Measurements from ENCODE around the gene DYRK4. TPM values are rescaled to one million over a fixed set of nuclear protein-coding genes. Genes with fewer than 3 reads are reported as not detected.

Gene DYRK4
- polyA plus RNA-seq, 1 donor (not counting 4 experiments of a cell fraction or from before 2014, with no cell fraction given) = 64.6 TPM

DNA sequence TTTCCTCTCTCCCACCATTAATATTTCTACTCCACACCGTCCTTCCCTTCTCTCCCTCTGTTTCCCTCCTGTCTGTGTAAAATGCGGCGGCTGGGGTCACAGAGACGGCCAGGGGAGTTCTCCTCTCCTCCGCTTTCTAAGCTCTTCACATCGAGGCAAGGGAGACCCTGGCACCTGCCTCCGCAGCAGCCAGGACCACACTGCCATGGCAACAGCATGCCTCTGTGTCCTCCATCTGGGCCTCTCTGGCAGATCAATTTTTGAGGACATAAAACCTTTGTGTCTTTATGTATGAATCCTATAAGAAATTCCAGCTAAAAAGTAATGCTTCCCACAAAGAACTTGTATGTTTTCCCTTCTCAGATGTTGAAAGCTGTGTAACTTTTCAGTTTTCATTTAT is 41.4 kb downstream of the DYRK4 start:
- no peak overlapping the region for H2AFZ ChIP-seq (ENCODE audit: control insufficient read depth, low read length)
- TF ChIP-seq CTCF (optimal IDR thresholded peaks at IDR 0.05 in 1 of 3, IDR thresholded peaks at IDR 0.05 in 1 of 3, conservative IDR thresholded peaks at IDR 0.05 in 1 of 3; ENCODE audit: extremely low read depth in 1 of 3, insufficient read depth in 2 of 3, low read length in 3 of 3) = no peak
- no peak for DNase-seq (ENCODE audit: low read depth, low spot score)
- H3K9me1 ChIP-seq (ENCODE audit: control insufficient read depth, extremely low read depth, insufficient read depth, low read length) = no peaks in the 10 kb centered on the region
- H3K27me3 ChIP-seq (ENCODE audit: control insufficient read depth, extremely low read depth, insufficient read depth, low read length) = peaks cover 2% of the 10 kb centered on the region
- no peak overlapping the region for H3K9ac ChIP-seq (ENCODE audit: control insufficient read depth, extremely low read depth, insufficient read depth, low read length)
- FAIRE-seq = no peak
- H3K4me2 ChIP-seq (ENCODE audit: control insufficient read depth, extremely low read depth, insufficient read depth, low read depth, low read length) = no peak overlapping the region
- peaks cover 8% of the 10 kb centered on the region for H3K79me2 ChIP-seq (ENCODE audit: control insufficient read depth, insufficient read depth, low read length)
- H3K27ac ChIP-seq (ENCODE audit: control insufficient read depth, insufficient read depth, low read length) = no peak overlapping the region
- peaks cover 2 to 8% of the 10 kb centered on the region in 2 experiments for H3K36me3 ChIP-seq (ENCODE audit: control insufficient read depth in 2 of 2, extremely low read depth in 1 of 2, insufficient read depth in 2 of 2, low read length in 2 of 2)
- dilution Hi-C loops (cut with MboI; ENCODE audit: extremely low pct_ligation_motif_present, low sequenced_read_pairs) = no loop called here
- no peaks in the 10 kb centered on the region for H3K4me1 ChIP-seq (ENCODE audit: control insufficient read depth, extremely low read depth, insufficient read depth, low read length)
- H3K4me3 ChIP-seq (ENCODE audit: control insufficient read depth in 2 of 3, extremely low read depth in 1 of 3, insufficient read depth in 2 of 3, low read depth in 1 of 3, low read length in 3 of 3) = no peak overlapping the region
- H4K20me1 ChIP-seq (ENCODE audit: control insufficient read depth, extremely low read depth, insufficient read depth, low read length) = no peaks in the 10 kb centered on the region
- no peaks in the 10 kb centered on the region for H3K9me3 ChIP-seq (ENCODE audit: control insufficient read depth, low read depth, low read length)

DNA sequence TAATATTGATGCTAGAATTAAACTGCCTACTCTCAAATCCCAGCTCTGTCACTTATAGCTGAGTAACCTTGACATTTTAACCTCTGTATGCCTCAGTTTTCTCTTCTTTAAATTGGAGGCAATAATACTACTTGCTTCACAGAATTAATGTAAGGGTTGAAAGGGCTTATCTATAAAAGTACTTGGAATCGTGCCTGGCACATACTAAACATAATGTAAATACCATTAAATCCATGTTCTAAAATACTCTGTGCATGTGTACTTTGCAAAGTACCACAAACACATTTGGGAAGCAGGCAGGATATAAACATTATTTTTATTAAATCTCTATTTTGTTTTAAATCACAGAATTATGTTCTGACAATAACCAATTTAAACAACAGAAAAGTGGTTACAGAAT is 41.9 kb downstream of the DYRK4 start:
- dilution Hi-C loops (cut with MboI; ENCODE audit: extremely low pct_ligation_motif_present, low sequenced_read_pairs) = no loop called here
- FAIRE-seq = no peak
- no peak overlapping the region for H3K27ac ChIP-seq (ENCODE audit: control insufficient read depth, insufficient read depth, low read length)

More for the DNA sequence above, 41.9 kb downstream of the DYRK4 start:
- H3K9me3 ChIP-seq (ENCODE audit: control insufficient read depth, low read depth, low read length) = no peaks in the 10 kb centered on the region
- TF ChIP-seq EZH2 (IDR thresholded peaks at IDR 0.05; ENCODE audit: low read length) = no peak
- TF ChIP-seq CTCF (optimal IDR thresholded peaks at IDR 0.05 in 1 of 3, IDR thresholded peaks at IDR 0.05 in 1 of 3, conservative IDR thresholded peaks at IDR 0.05 in 1 of 3; ENCODE audit: extremely low read depth in 1 of 3, insufficient read depth in 2 of 3, low read length in 3 of 3) = no peak
- no peaks in the 10 kb centered on the region for H3K9me1 ChIP-seq (ENCODE audit: control insufficient read depth, extremely low read depth, insufficient read depth, low read length)
- H3K36me3 ChIP-seq (ENCODE audit: control insufficient read depth in 2 of 2, extremely low read depth in 1 of 2, insufficient read depth in 2 of 2, low read length in 2 of 2) = peaks cover 2 to 8% of the 10 kb centered on the region in 2 experiments
- no peaks in the 10 kb centered on the region for H4K20me1 ChIP-seq (ENCODE audit: control insufficient read depth, extremely low read depth, insufficient read depth, low read length)
- H3K4me2 ChIP-seq (ENCODE audit: control insufficient read depth, extremely low read depth, insufficient read depth, low read depth, low read length) = no peak overlapping the region
- no peak overlapping the region for H3K9ac ChIP-seq (ENCODE audit: control insufficient read depth, extremely low read depth, insufficient read depth, low read length)
- H3K79me2 ChIP-seq (ENCODE audit: control insufficient read depth, insufficient read depth, low read length) = peaks cover 9% of the 10 kb centered on the region
- H3K4me3 ChIP-seq (ENCODE audit: control insufficient read depth in 2 of 3, extremely low read depth in 1 of 3, insufficient read depth in 2 of 3, low read depth in 1 of 3, low read length in 3 of 3) = no peak overlapping the region
- DNase-seq (ENCODE audit: low read depth, low spot score) = no peak
- peaks cover 2% of the 10 kb centered on the region for H3K27me3 ChIP-seq (ENCODE audit: control insufficient read depth, extremely low read depth, insufficient read depth, low read length)
- no peak overlapping the region for H2AFZ ChIP-seq (ENCODE audit: control insufficient read depth, low read length)
- H3K4me1 ChIP-seq (ENCODE audit: control insufficient read depth, extremely low read depth, insufficient read depth, low read length) = no peaks in the 10 kb centered on the region
